Activated CD4-positive, alpha-beta T cell treated with anti-CD3 and anti-CD28 coated beads, Interleukin-2, amount 10 ng/mL, durations not matched to agents 24 days and 14 days (primary cell): ENCODE measurements around the gene ARMC2. TPM values are rescaled to one million over a fixed set of nuclear protein-coding genes. Genes with fewer than 3 reads are reported as not detected.

ENCODE experiments used
- DNase-seq: peaks from one replicate; pipeline ENCODE4 v3.0.0; 2022
- H3K27ac Mint-ChIP-seq: one replicate; pipeline ENCODE4 v1.8.0; 2022; ENCODE audit warnings: mild to moderate bottlenecking, mixed read lengths
- H3K27me3 Mint-ChIP-seq: one replicate; pipeline ENCODE4 v1.8.0; 2022; ENCODE audit warnings: mixed read lengths
- H3K36me3 Mint-ChIP-seq: one replicate; pipeline ENCODE4 v1.8.0; 2022; ENCODE audit warnings: low read depth, mild to moderate bottlenecking, mixed read lengths
- H3K4me1 Mint-ChIP-seq: one replicate; pipeline ENCODE4 v1.8.0; 2021; ENCODE audit warnings: mixed read lengths
- H3K4me3 Mint-ChIP-seq: one replicate; pipeline ENCODE4 v1.8.0; 2022; ENCODE audit warnings: mild to moderate bottlenecking, moderate library complexity, mixed read lengths
- H3K9me3 Mint-ChIP-seq: one replicate; pipeline ENCODE4 v1.8.0; 2021; ENCODE audit warnings: mixed read lengths
- intact Hi-C: fragments of 100-400 bp; cut with micrococcal nuclease; formaldehyde crosslinking; loops from one replicate; pipeline ENCODE4 v1.15.1; 2023
- total RNA-seq: library from RNA; stranded (reverse); gene quantifications from 2 replicates; pipeline ENCODE4 v1.2.3, GENCODE V29; 2022

ARMC2 gene
- total RNA-seq, 1 donor from 2014 or later, result 3.3 TPM

GRCh38 chr6:108868647-108869046, 20.4 kb downstream of the ARMC2 start:
- Mint-ChIP-seq H3K9me3 (peaks cover 11% of the 10 kb centered on the region), H3K4me3 (no peak overlapping the region), H3K27ac (no peak overlapping the region), H3K4me1 (peaks cover 51% of the 10 kb centered on the region), H3K27me3 (peaks cover 9% of the 10 kb centered on the region), H3K36me3 (peaks cover 29% of the 10 kb centered on the region)
- DNase-seq, result no peak
- intact Hi-C loops, result no loop called here

- no peak overlapping the region for H3K4me3 Mint-ChIP-seq
- peaks cover 60% of the 10 kb centered on the region for H3K4me1 Mint-ChIP-seq
- H3K27me3 Mint-ChIP-seq, result peaks cover 9% of the 10 kb centered on the region
- peaks cover 11% of the 10 kb centered on the region for H3K9me3 Mint-ChIP-seq
- DNase-seq, result no peak
- H3K36me3 Mint-ChIP-seq, result peaks cover 26% of the 10 kb centered on the region
- intact Hi-C loops, result loop anchor here (5.0 to 10.0 kb wide), 3 partner anchors 33 to 1135 kb away; partner anchors contain the start of gene SCML4
- no peak overlapping the region for H3K27ac Mint-ChIP-seq
Observed at GRCh38 chr6:108869876-108870275, 21.7 kb downstream of the ARMC2 start.

- H3K4me3 Mint-ChIP-seq, result no peak overlapping the region
- peaks cover 26% of the 10 kb centered on the region for H3K36me3 Mint-ChIP-seq
- no peak for DNase-seq
- H3K27ac Mint-ChIP-seq, result peak overlapping the region; percentile 68
- H3K9me3 Mint-ChIP-seq, result peaks cover 11% of the 10 kb centered on the region
- H3K27me3 Mint-ChIP-seq, result peaks cover 9% of the 10 kb centered on the region
- H3K4me1 Mint-ChIP-seq, result peaks cover 65% of the 10 kb centered on the region
- intact Hi-C loops, result loop anchor here (5.0 to 10.0 kb wide), 3 partner anchors 33 to 1136 kb away; partner anchors contain the start of gene SCML4
Observed at GRCh38 chr6:108870357-108870756, 22.1 kb downstream of the ARMC2 start.

GRCh38 chr6:108872141-108872557, 23.9 kb downstream of the ARMC2 start:
- no peak for DNase-seq
- Mint-ChIP-seq H3K4me3 (no peak overlapping the region), H3K9me3 (peaks cover 11% of the 10 kb centered on the region), H3K27ac (peak overlapping the region; percentile 72), H3K4me1 (peaks cover 56% of the 10 kb centered on the region), H3K36me3 (peaks cover 25% of the 10 kb centered on the region), H3K27me3 (peaks cover 9% of the 10 kb centered on the region)
- intact Hi-C loops, result loop anchor here (5.0 to 10.0 kb wide), 3 partner anchors 35 to 1137 kb away; partner anchors contain the start of gene SCML4

- peaks cover 11% of the 10 kb centered on the region for H3K9me3 Mint-ChIP-seq
- DNase-seq, result no peak
- peaks cover 59% of the 10 kb centered on the region for H3K4me1 Mint-ChIP-seq
- no peak overlapping the region for H3K4me3 Mint-ChIP-seq
- peak overlapping the region; percentile 72 for H3K27ac Mint-ChIP-seq
- H3K36me3 Mint-ChIP-seq, result peaks cover 28% of the 10 kb centered on the region
- peaks cover 9% of the 10 kb centered on the region for H3K27me3 Mint-ChIP-seq
- intact Hi-C loops, result loop anchor here (5.0 to 10.0 kb wide), 3 partner anchors 35 to 1138 kb away; partner anchors contain the start of gene SCML4
Observed at GRCh38 chr6:108872575-108872974, 24.4 kb downstream of the ARMC2 start.

DNA sequence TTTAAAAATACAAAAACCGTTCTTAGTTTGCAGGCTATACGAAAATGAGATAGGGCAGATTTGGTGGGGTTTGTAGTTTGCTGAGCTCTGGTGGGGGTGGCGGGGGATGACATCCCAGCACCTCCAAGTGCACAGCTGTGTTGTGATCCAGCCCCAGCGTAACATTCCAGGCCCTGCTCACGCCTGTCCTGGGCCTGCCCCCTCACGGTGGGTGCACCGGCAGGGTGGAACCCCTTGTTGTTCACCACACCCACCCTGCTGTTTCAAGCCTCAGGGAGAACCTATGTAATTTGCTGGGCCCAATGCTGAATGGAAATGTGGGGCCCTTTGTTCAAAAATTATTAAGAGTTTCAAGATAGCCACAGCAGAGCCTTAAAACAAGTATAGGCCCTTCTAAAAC, 25.0 kb downstream of the ARMC2 start:
- DNase-seq, result no peak
- Mint-ChIP-seq H3K4me3 (no peak overlapping the region), H3K4me1 (peaks cover 62% of the 10 kb centered on the region)

GRCh38 chr6:108873971-108874370, 25.7 kb downstream of the ARMC2 start:
- peaks cover 24% of the 10 kb centered on the region for H3K9me3 Mint-ChIP-seq
- intact Hi-C loops, result loop anchor here (1.0 to 10.0 kb wide), 11 partner anchors 8 to 1139 kb away; partner anchors contain the start of genes ARMC2, CD164 and SCML4
- H3K27ac Mint-ChIP-seq, result peak overlapping the region; percentile 91
- peaks cover 17% of the 10 kb centered on the region for H3K27me3 Mint-ChIP-seq
- H3K4me3 Mint-ChIP-seq, result peak overlapping the region; percentile 68
- H3K4me1 Mint-ChIP-seq, result peaks cover 62% of the 10 kb centered on the region
- H3K36me3 Mint-ChIP-seq, result peaks cover 35% of the 10 kb centered on the region
- DNase-seq, result no peak

More for the DNA sequence above, 25.0 kb downstream of the ARMC2 start:
- H3K27me3 Mint-ChIP-seq, result peaks cover 12% of the 10 kb centered on the region
- peaks cover 17% of the 10 kb centered on the region for H3K9me3 Mint-ChIP-seq
- H3K36me3 Mint-ChIP-seq, result peaks cover 34% of the 10 kb centered on the region
- intact Hi-C loops, result loop anchor here (5.0 to 10.0 kb wide), 3 partner anchors 36 to 1138 kb away; partner anchors contain the start of gene SCML4
- no peak overlapping the region for H3K27ac Mint-ChIP-seq

GRCh38 chr6:108874470-108875160, 26.4 kb downstream of the ARMC2 start:
- Mint-ChIP-seq H3K27me3 (peaks cover 20% of the 10 kb centered on the region), H3K27ac (peak overlapping the region; percentile 91), H3K36me3 (peaks cover 39% of the 10 kb centered on the region), H3K9me3 (peaks cover 31% of the 10 kb centered on the region), H3K4me3 (peak overlapping the region; percentile 68), H3K4me1 (peaks cover 67% of the 10 kb centered on the region)
- peak; percentile 87 for DNase-seq
- intact Hi-C loops, result loop anchor here (1.0 to 10.0 kb wide), 12 partner anchors 8 to 1140 kb away; partner anchors contain the start of genes ARMC2, CD164 and SCML4

- Mint-ChIP-seq H3K36me3 (peaks cover 42% of the 10 kb centered on the region), H3K9me3 (peaks cover 35% of the 10 kb centered on the region), H3K27me3 (peaks cover 22% of the 10 kb centered on the region), H3K4me3 (peak overlapping the region; percentile 68), H3K4me1 (peaks cover 63% of the 10 kb centered on the region), H3K27ac (peak overlapping the region; percentile 91)
- intact Hi-C loops, result loop anchor here (1.0 to 10.0 kb wide), 6 partner anchors 8 to 1140 kb away; partner anchors contain the start of genes CD164 and SCML4
- peak; percentile 67 for DNase-seq
Observed at GRCh38 chr6:108875161-108875555, 26.9 kb downstream of the ARMC2 start.

DNA sequence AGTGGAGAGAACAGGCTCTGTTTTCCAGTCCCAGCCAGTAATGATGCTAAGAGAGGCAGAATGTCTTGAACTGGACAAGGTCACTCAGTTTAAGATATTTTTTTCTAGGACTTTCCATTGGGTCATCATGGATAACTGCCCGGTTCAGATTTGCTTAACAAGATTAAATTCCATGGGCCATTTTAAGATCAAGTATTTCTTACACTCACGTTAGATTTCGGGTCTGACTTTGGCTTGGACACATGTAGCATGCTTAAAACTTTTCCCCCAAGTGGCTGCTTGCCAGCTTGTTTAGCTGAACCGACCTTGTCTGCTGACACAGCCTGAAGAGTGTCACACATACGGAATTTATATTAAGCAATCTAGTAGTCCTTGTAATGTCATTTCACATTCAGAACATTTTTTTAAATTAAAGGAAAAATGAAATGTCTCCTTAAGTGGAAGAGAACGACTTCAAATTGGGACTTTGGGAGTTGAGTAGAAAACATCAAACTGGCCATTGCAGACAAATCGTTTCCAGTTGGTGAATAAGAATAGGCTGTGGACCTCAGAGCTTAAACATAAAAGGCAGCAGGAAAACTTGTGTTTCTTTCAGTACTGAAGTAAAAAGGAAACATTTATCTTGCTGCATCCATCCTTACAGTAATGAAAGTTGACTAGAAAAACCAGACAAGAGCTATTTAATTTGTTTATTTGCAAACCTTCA, 29.0 kb downstream of the ARMC2 start:
- no peak for DNase-seq
- Mint-ChIP-seq H3K27me3 (peaks cover 16% of the 10 kb centered on the region), H3K9me3 (peaks cover 26% of the 10 kb centered on the region), H3K27ac (no peak overlapping the region), H3K4me3 (no peak overlapping the region), H3K4me1 (peaks cover 54% of the 10 kb centered on the region), H3K36me3 (peaks cover 42% of the 10 kb centered on the region)
- intact Hi-C loops, result loop anchor here (10.0 kb wide), 2 partner anchors 1052 to 1142 kb away; partner anchors contain the start of gene SCML4

GRCh38 chr6:108878942-108879341, 30.7 kb downstream of the ARMC2 start:
- intact Hi-C loops, result loop anchor here (10.0 kb wide), 2 partner anchors 1054 to 1144 kb away; partner anchors contain the start of gene SCML4
- H3K4me1 Mint-ChIP-seq, result peaks cover 49% of the 10 kb centered on the region
- no peak for DNase-seq
- no peak overlapping the region for H3K4me3 Mint-ChIP-seq
- H3K27ac Mint-ChIP-seq, result no peak overlapping the region
- H3K9me3 Mint-ChIP-seq, result peaks cover 30% of the 10 kb centered on the region
- peaks cover 16% of the 10 kb centered on the region for H3K27me3 Mint-ChIP-seq
- peaks cover 42% of the 10 kb centered on the region for H3K36me3 Mint-ChIP-seq

DNA sequence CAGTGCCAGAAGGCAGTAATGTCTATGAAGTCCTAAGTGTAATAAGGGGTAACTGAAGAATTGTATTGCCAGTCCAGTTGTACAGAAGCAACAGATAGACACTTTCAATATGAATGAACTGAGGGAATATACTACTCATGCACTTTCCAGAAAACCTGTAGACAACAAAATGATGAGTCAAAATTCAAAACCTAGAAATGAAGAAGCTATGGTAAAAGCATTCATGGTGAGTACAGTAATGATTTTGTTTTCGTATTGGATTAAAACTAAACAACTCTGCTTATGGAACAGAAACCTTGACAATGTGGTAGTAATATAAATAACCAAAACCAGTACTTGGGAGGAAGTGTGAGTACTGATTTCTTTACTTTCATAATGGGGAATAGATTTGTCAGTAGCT, 35.0 kb downstream of the ARMC2 start:
- peak overlapping the region; percentile 24 for H3K4me3 Mint-ChIP-seq

GRCh38 chr6:108884211-108885059, 36.2 kb downstream of the ARMC2 start:
- Mint-ChIP-seq H3K9me3 (peaks cover 12% of the 10 kb centered on the region), H3K27ac (peak overlapping the region; percentile 51), H3K27me3 (peaks cover 23% of the 10 kb centered on the region), H3K36me3 (peaks cover 23% of the 10 kb centered on the region), H3K4me1 (peaks cover 30% of the 10 kb centered on the region), H3K4me3 (no peak overlapping the region)
- DNase-seq, result no peak
- intact Hi-C loops, result loop anchor here (5.0 kb wide), 1 partner anchor 437 kb away; no protein-coding TSS in a partner anchor

More for the DNA sequence above, 35.0 kb downstream of the ARMC2 start:
- Mint-ChIP-seq H3K36me3 (peaks cover 35% of the 10 kb centered on the region), H3K4me1 (peaks cover 31% of the 10 kb centered on the region), H3K27ac (peak overlapping the region; percentile 87), H3K9me3 (peaks cover 24% of the 10 kb centered on the region), H3K27me3 (peaks cover 28% of the 10 kb centered on the region)
- intact Hi-C loops, result loop anchor here (1.0 to 5.0 kb wide), 7 partner anchors 8 to 490 kb away; partner anchors contain the start of gene ARMC2
- DNase-seq, result no peak
